Endothelial cell of umbilical vein (primary cell): Measurements from ENCODE around the gene HNMT.

Source experiments
- CTCF ChIP-seq, 2 donors: IDR thresholded peaks; 1 replicate in 1 of 2; 2 replicates in 1 of 2; pipeline ENCODE4 v1.5.1; 2011; ENCODE audit warnings: low read length in 2 of 2, mild to moderate bottlenecking in 2 of 2, moderate library complexity in 2 of 2, control low read depth in 1 of 2, inconsistent platforms in 1 of 2, low read depth in 1 of 2; ENCODE audit not compliant: insufficient read depth in 1 of 2; ENCODE audit errors: extremely low read depth in 1 of 2
- EZH2 ChIP-seq: IDR thresholded peaks from 2 replicates; pipeline ENCODE4 v1.6.1; 2012; ENCODE audit warnings: borderline replicate concordance, low read depth, mild to moderate bottlenecking, moderate library complexity, low read length, inconsistent platforms; ENCODE audit not compliant: severe bottlenecking
- FOS ChIP-seq: IDR thresholded peaks from 2 replicates; pipeline ENCODE4 v1.6.1; 2011; ENCODE audit warnings: mild to moderate bottlenecking, low read length, moderate library complexity, borderline replicate concordance; ENCODE audit not compliant: insufficient read depth
- GATA2 ChIP-seq: IDR thresholded peaks from 2 replicates; pipeline ENCODE4 v1.7.0; 2011; ENCODE audit warnings: low read depth, mild to moderate bottlenecking, moderate library complexity, mixed read lengths, low read length; ENCODE audit not compliant: insufficient read length, insufficient read depth
- JUN ChIP-seq: IDR thresholded peaks from 2 replicates; pipeline ENCODE4 v1.6.1; 2011; ENCODE audit warnings: borderline replicate concordance, low read depth; ENCODE audit not compliant: insufficient read length, insufficient read depth
- MAX ChIP-seq: IDR thresholded peaks from 2 replicates; pipeline ENCODE4 v1.6.1; 2011; ENCODE audit not compliant: insufficient read depth, insufficient read length
- MYC ChIP-seq: IDR thresholded peaks from one replicate; pipeline ENCODE4 v1.6.1; 2011; ENCODE audit warnings: mild to moderate bottlenecking, low read depth, low read length
- POLR2A ChIP-seq: IDR thresholded peaks from 2 replicates; pipeline ENCODE4 v1.6.1; 2012; ENCODE audit warnings: low read depth, mild to moderate bottlenecking, control low read depth, low read length
- POLR2AphosphoS5 ChIP-seq: IDR thresholded peaks from 2 replicates; pipeline ENCODE4 v1.6.1; 2012; ENCODE audit warnings: low read depth, mild to moderate bottlenecking, control low read depth, low read length, moderate library complexity; ENCODE audit not compliant: insufficient read depth

- no peak for TF ChIP-seq MYC
- TF ChIP-seq EZH2 = no peak
- no peak for TF ChIP-seq CTCF (IDR thresholded peaks at IDR 0.05; ENCODE audit: extremely low read depth in 1 of 2, insufficient read depth in 1 of 2, low read depth in 1 of 2, low read length in 2 of 2)
- no peak for TF ChIP-seq MAX
- no peak for TF ChIP-seq JUN
- TF ChIP-seq POLR2AphosphoS5 = no peak
- TF ChIP-seq POLR2A = no peak
- TF ChIP-seq GATA2 = no peak
- TF ChIP-seq FOS = no peak
Observed at GRCh38 chr2:138026111-138027020, 62.1 kb downstream of the HNMT start.
